Lung microvascular endothelial cell (primary cell): ENCODE measurements around the gene ME1. TPM values are rescaled to one million over a fixed set of nuclear protein-coding genes. Genes with fewer than 3 reads are reported as not detected.
"Not testable (repeated sequence)": the region's sequence is repeated elsewhere in the genome, so short reads cannot be mapped to it uniquely, and the experiment has no call there.

ENCODE experiments used
- DNase-seq, 2 donors: peaks; one replicate each; pipeline versions ENCODE4 v3.0.0 to v3.0.0-alpha.2; 2010; ENCODE audit warnings: low read depth in 2 of 2
- total RNA-seq: library from RNA; depleted of rRNA; stranded (reverse); fragments of >200 nt; gene quantifications from 2 replicates; pipeline ENCODE4 v1.2.1, GENCODE V29; 2014

ME1 gene
- total RNA-seq, 1 donor from 2014 or later: 2.2 TPM

DNA sequence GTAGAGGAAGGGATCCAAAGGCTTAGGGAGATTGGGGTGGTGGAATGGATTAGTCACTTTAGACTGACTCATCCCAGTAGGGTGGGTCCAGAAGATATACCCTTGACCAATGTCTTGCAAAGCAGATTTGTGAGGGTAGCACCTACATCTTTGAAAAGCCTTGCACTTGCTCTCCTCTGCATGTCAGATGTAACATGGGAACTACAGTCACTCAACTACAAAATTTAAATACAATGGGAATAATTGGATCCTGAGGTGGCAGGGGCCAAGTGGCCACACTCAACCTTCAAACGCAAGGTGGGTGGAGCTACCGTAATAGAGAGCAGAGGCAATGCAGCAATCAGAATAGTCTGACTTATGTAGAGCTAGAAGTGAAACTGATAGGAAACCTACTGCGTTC lies 71.2 kb downstream of the ME1 start:
- no peak for DNase-seq

GRCh38 chr6:83354747-83355146 lies 76.1 kb downstream of the ME1 start:
- DNase-seq: no peak

DNA sequence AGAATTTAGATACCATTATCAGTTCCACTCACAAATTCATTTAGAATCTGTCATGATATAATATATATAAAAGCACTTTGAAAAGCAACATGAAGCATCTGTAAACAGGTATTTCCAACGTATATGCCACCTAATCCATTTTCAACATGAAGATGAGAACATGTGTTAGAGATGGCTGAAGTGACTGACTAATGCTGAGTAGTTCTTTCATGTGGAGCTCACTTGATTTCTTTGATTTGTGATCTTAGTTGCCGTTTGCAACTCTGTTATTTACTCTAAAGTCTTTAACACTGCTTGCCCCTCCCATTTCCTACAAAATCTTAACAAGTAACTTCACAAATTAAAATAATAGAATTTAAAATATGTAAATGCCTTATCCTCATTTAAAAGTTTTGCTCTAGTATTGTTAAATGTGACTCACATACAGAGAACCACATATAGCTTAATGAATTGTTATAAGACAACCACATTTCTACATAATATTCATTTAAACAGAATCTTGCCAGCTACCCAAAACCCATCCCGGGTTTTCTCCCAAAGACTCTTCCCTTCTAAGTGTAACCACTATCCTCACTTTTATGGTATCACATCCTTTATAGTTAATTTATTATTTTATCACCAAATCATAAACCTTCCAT lies 78.3 kb downstream of the ME1 start:
- DNase-seq: no peak

DNA sequence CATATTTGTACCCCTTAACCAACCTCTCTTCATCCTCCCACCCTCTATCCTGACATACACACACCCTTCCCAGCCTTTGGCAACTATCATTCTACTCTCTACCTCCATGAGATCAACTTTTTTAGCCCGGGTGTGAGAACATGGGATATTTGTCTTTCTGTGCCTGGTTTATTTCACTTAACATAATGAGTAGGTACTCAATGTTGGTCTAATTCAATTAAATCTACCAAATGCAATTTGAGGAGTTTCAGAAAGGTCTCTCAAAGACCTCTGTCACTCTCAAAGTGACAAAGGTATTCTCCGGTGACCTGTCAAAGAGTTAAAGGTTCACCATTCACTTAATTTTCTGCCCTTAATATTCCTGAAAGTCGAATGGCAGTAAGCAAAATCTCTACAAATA lies 87.7 kb downstream of the ME1 start:
- no peak for DNase-seq

GRCh38 chr6:83341765-83342164 lies 89.1 kb downstream of the ME1 start:
- DNase-seq: no peak

DNA sequence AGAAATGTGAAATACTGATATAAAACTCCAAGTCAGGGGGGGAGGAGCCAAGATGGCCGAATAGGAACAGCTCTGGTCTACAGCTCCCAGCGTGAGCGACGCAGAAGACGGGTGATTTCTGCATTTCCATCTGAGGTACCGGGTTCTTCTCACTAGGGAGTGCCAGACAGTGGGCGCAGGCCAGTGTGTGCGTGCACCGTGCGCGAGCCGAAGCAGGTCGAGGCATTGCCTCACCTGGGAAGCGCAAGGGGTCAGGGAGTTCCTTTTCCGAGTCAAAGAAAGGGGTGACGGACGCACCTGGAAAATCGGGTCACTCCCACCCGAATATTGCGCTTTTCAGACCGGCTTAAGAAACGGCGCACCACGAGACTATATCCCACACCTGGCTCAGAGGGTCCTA lies 96.9 kb downstream of the ME1 start:
- DNase-seq: not testable (repeated sequence)

DNA sequence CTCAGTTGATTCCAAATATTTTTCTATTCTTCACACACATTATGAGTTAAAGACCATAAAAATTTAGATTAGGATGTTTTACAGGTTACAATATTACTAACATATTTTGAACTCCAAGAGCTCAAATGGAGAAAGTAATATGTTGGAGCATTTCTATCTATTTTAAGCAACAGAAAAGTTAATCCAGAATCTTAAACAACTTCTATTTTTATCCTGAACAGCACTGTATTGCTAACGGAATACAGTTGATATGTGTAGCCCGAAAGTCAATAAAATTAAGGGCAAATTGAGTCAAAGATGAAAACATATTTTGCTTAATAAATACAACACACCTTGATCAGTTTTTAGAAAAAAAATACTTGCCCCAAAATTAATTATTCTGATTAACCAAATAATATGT lies 97.4 kb downstream of the ME1 start:
- no peak for DNase-seq

DNA sequence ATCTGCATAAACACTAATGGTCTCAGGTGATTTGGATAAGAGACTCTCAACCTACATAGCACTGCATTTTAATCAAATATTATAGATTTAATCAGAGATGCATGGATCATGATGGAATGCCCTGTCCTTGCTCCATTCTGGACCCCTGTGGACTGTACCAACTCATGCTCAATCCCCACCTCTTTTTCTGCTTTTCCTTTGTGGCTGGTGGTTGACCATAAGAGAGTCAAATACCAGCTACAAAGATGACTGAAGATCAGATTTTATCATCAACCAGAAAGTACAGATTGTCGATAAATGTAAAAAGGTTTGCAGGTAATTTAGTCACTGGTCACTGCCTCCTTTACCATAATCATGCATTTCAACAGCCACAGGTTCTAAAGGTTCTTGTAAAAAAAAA lies 116.2 kb downstream of the ME1 start:
- DNase-seq: no peak

DNA sequence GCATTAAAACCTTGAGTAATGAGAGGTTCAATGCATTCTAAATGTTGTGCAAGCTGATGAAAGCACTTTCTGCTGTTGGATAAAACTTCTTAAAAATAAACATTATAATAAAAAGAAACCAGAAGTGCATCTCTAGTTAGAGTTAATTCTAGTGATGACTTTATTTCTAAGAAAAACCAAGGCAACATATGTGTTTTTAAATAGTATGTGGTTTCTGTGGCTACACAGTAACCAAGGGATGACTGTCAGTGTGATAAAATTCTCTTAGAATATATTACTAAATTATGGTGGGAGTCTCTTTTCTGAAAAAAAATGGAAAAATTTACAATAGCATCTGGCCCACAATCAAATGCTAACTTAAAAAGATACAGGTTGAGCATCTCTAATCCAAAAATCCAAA lies 117.0 kb downstream of the ME1 start:
- no peak for DNase-seq

DNA sequence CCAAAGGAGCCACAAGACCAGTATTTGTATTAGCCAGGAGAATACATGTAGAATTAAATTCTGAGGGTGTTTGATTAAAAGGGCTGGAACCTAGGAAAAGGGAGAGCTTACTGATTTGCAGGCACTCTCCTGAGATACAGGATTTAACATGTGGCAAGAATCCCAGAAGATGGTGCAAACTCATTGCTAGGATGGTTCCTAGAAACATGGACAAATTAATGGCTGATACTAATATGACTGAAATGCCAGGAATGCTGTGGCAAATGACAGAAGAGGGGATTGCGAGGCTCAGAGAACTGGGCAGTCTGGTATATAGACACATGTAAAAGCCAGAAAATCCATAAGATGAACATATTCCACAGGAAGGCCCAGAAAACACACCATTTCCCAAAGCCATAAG lies 119.6 kb downstream of the ME1 start:
- no peak for DNase-seq

DNA sequence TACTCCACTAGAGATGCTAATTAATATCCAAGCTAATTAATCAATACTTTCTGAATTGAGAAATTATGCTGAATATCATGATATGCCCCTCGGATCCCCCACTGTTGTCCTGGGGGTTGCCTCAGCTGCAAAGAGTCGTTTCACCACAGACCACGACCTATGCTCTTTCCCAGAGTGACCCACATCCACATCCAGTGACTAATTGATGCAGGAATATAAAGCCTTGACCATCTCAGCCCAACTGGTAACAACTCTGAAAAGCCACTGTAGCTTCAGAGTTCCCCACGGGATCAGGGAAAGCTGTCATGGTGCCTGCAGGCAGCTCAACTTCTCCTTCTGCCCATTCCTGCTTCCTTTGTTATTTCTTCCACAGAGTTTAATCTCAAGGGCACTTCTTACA lies 120.8 kb downstream of the ME1 start:
- DNase-seq: peak in 1 of 2 donors; percentile 18

GRCh38 chr6:83309344-83309743 lies 121.5 kb downstream of the ME1 start:
- peak; percentile 3 to 23 for DNase-seq

- no peak for DNase-seq
These were observed 122.0 kb downstream of the ME1 start for GRCh38 chr6:83308833-83309232.

- DNase-seq: no peak
These were observed 123.0 kb downstream of the ME1 start for GRCh38 chr6:83307849-83308248.

GRCh38 chr6:83303426-83303825 lies 127.4 kb downstream of the ME1 start:
- no peak for DNase-seq

GRCh38 chr6:83294676-83295075 lies 136.2 kb downstream of the ME1 start:
- no peak for DNase-seq

DNA sequence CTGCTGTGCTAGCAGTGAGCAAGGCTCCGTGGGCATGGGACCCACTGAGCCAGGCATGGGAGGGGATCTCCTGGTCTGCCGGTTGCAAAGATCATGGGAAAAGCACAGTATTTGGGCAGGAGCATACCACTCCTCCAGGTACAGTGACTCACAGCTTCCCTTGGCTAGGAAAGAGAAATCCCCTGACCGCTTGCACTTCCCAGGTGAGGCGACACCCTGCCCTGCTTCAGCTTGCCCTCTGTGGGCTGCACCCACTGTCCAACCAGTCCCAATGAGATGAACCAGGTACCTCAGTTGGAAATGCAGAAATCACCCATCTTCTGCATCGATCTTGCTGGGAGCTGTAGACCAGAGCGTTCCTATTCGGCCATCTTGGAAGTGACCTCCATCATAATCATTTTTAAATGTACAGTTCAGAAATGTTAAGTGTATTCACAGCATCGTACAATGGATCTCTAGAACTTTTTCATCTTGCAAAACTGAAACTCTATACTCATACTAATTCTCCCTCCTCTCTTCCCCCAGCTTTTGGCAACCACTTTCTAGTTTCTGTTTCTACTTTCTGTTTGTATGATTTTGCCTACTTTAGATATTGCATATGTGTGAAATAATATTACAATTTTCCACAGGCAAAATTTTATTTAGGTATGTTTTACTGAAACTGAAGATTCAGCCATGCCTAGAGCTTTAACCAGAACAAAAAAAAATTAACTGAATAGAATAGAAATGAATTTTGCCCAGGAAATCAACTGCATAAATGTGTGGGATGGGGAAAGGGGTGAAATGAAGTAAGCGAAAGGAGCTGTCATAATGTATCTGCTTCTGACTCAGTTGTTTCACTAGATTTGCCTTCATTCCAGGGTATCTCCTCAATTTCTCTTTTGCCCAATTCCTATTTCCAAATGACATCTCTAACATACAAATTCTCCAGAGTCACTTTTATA lies 137.7 kb downstream of the ME1 start:
- DNase-seq: no peak

DNA sequence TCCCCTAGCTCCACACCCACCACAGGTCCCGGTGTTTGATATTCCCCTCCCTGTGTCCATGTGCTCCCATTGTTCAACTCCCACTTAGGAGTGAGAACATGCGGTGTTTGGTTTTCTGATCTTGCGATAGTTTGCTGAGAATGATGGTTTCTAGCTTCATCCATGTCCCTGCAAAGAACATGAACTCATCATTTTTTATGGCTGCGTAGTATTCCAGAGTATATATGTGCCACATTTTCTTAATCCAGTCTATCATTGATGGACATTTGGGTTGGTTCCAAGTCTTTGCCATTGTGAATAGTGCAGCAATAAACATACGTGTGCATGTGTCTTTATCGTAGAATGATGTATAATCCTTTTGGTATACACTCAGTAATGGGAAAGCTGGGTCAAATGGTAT lies 143.6 kb downstream of the ME1 start:
- not testable (repeated sequence) for DNase-seq

DNA sequence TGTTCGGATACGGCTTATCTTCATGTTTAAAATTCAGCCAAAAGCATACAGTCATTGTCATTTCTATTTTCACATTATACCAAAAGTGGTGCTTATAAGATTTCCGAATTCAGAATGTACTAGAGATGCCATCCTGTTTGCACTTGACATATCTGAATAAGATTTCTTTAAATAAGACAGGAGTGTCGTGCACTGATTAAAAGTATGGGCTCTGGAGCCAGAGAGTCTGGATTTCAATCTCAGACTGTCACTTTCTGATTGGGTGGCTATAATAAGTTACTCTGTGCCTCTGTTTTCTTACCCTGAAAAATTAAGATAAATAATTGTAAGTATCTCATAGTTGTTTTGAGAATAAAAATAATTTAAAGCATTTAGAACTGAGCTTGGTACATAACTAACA lies 144.9 kb downstream of the ME1 start:
- no peak for DNase-seq

DNA sequence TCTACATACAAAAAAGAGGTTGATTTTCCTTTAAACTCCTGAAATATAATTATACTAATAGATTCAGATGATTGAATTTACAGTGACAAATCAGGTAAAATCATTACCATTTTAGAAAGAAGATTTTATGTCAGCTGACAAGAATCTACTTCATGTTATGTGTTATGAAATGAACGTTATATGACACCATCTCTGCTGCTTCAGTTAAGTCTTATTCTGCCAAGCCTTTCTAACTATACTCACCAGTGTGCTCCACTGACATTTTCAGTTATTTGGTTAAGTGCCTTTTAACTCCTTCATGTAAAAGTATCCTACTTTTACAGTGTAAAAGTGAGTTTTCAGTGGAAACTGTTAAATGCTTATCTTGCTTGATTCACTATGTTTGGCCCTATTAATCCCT lies 157.3 kb downstream of the ME1 start:
- no peak for DNase-seq

DNA sequence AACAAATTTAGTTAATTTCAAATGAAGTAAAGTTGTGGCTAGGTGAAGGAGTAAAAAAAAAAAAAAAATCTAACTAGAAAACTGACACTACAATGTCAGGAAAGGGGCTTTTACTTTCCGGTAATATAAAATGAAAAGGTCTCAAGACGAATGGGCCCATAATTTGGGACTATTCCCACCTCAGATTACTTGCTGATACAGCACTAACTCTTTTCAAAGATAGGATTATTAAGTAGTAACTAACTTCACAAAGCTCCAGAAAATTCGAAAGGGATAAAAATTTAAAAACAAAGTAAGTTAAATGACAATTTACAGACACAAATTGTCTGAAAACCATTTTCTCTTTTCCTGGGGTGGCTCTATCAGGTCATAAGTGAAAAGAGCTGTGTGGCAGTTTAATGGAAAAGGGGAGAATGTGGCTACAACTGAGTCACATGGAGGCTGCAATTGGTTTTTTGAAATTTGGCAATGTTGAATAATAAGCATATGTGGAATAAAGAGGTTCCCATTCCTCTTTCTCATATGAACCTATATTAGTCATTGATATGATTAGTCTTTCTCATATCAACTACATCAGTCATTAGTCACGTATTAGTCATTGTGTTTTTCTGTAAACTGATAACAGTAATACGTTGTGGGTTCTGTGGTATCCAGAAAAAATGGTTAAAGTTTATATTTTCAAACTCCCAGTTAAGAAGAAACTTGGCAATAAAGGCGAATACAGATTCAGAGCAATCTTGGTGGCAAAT lies 159.7 kb downstream of the ME1 start:
- DNase-seq: peak; percentile 2 to 85

- peak in 1 of 2 donors; percentile 9 for DNase-seq
These were observed 165.5 kb downstream of the ME1 start for GRCh38 chr6:83265384-83265783.
